Endothelial cell of umbilical vein (primary cell): ENCODE results near the gene SLC5A4. TPM values are rescaled to one million over a fixed set of nuclear protein-coding genes. Genes with fewer than 3 reads are reported as not detected.

ENCODE experiments used
- BruUV-seq: library from RNA; stranded (reverse); fragments of 400-500 nt; replicated peaks from 2 replicates; lab custom pipeline; 2021; lab: Mats Ljungman, UMichigan
- CTCF ChIA-PET: fragments of 300-600, 350-600 bp; sonication (Branson Sonifier 250); formaldehyde crosslinking; loops from one replicate; lab custom pipeline; 2021; ENCODE audit warnings: antibody characterized with exemption, inconsistent platforms; lab: Charles Lee
- POLR2A ChIA-PET: fragments of 300-600, 350-600 bp; sonication (Branson Sonifier 250); formaldehyde crosslinking; loops from one replicate; lab custom pipeline; 2021; ENCODE audit warnings: antibody characterized with exemption, inconsistent platforms; lab: Charles Lee
- DNase-seq: peaks from one replicate; pipeline ENCODE4 v3.0.0-alpha.2; 2011; ENCODE audit warnings: low read depth, low spot score
- FAIRE-seq: peaks from 2 replicates; lab custom pipeline; 2011; peaks lifted over from hg19 to GRCh38; lab: Jason Lieb, UNC
- H2AFZ ChIP-seq: 2 replicates; pipeline ENCODE4 v1.6.0; 2012; ENCODE audit warnings: low read depth, low read length, control low read depth, inconsistent platforms
- H3K27ac ChIP-seq: 2 replicates; pipeline ENCODE4 v1.5.1; 2011; ENCODE audit warnings: low read depth, mild to moderate bottlenecking, control low read depth, low read length, moderate library complexity; ENCODE audit not compliant: insufficient read depth
- H3K27me3 ChIP-seq, 2 experiments: 2 replicates each; pipeline versions ENCODE4 v1.6.0 to v1.6.1; 2011; ENCODE audit warnings: low read length in 2 of 2, mixed read lengths in 1 of 2; ENCODE audit not compliant: control insufficient read depth in 2 of 2, insufficient read depth in 2 of 2
- H3K36me3 ChIP-seq, 2 experiments: 2 replicates in 1 of 2; 3 replicates in 1 of 2; pipeline ENCODE4 v1.5.1; 2011; ENCODE audit warnings: low read length in 2 of 2, mild to moderate bottlenecking in 1 of 2, moderate library complexity in 1 of 2; ENCODE audit not compliant: control insufficient read depth in 2 of 2, insufficient read depth in 2 of 2; ENCODE audit errors: extremely low read depth in 1 of 2
- H3K4me1 ChIP-seq: 3 replicates; pipeline ENCODE4 v1.5.1; 2011; ENCODE audit warnings: mild to moderate bottlenecking, low read length; ENCODE audit not compliant: control insufficient read depth, insufficient read depth; ENCODE audit errors: extremely low read depth
- H3K4me2 ChIP-seq: 2 replicates; pipeline ENCODE4 v1.6.1; 2011; ENCODE audit warnings: low read length, control low read depth, mixed read lengths; ENCODE audit not compliant: insufficient read depth
- H3K4me3 ChIP-seq, 3 experiments: fragments of 200-600 bp in 1 of 3; sonication (generic), shearing (Covaris generic) in 1 of 3; replicated peaks in 1 of 3; 2 replicates each; pipeline ENCODE4 v1.5.1; 2011 to 2016; ENCODE audit warnings: control low read depth in 3 of 3, low read length in 3 of 3, mild to moderate bottlenecking in 2 of 3, inconsistent platforms in 1 of 3, low read depth in 1 of 3, moderate library complexity in 1 of 3; ENCODE audit not compliant: insufficient read depth in 1 of 3
- H3K79me2 ChIP-seq: 2 replicates; pipeline ENCODE4 v1.6.0; 2012; ENCODE audit warnings: low read length, inconsistent platforms; ENCODE audit not compliant: control insufficient read depth, insufficient read depth
- H3K9ac ChIP-seq: replicated peaks from 2 replicates; pipeline ENCODE3; 2011; ENCODE audit warnings: low read length, control low read depth; ENCODE audit not compliant: insufficient read depth; ENCODE audit errors: extremely low read depth
- H3K9me1 ChIP-seq: replicated peaks from 3 replicates; pipeline ENCODE4 v1.6.0; 2011; ENCODE audit warnings: mild to moderate bottlenecking, low read length; ENCODE audit not compliant: control insufficient read depth, insufficient read depth; ENCODE audit errors: extremely low read depth
- H3K9me3 ChIP-seq: replicated peaks from 2 replicates; pipeline ENCODE4 v1.5.1; 2012; ENCODE audit warnings: low read length, inconsistent platforms; ENCODE audit not compliant: control insufficient read depth, insufficient read depth
- H4K20me1 ChIP-seq: replicated peaks from 2 replicates; pipeline ENCODE3; 2011; ENCODE audit warnings: mild to moderate bottlenecking, low read length; ENCODE audit not compliant: control insufficient read depth, insufficient read depth; ENCODE audit errors: extremely low read depth
- CTCF ChIP-seq, 2 donors: IDR thresholded peaks; 1 replicate in 1 of 2; 2 replicates in 1 of 2; pipeline ENCODE4 v1.5.1; 2011; ENCODE audit warnings: low read length in 2 of 2, mild to moderate bottlenecking in 2 of 2, moderate library complexity in 2 of 2, control low read depth in 1 of 2, inconsistent platforms in 1 of 2, low read depth in 1 of 2; ENCODE audit not compliant: insufficient read depth in 1 of 2; ENCODE audit errors: extremely low read depth in 1 of 2
- EZH2 ChIP-seq: IDR thresholded peaks from 2 replicates; pipeline ENCODE4 v1.6.1; 2012; ENCODE audit warnings: borderline replicate concordance, low read depth, mild to moderate bottlenecking, moderate library complexity, low read length, inconsistent platforms; ENCODE audit not compliant: severe bottlenecking
- FOS ChIP-seq: IDR thresholded peaks from 2 replicates; pipeline ENCODE4 v1.6.1; 2011; ENCODE audit warnings: mild to moderate bottlenecking, low read length, moderate library complexity, borderline replicate concordance; ENCODE audit not compliant: insufficient read depth
- GATA2 ChIP-seq: IDR thresholded peaks from 2 replicates; pipeline ENCODE4 v1.7.0; 2011; ENCODE audit warnings: low read depth, mild to moderate bottlenecking, moderate library complexity, mixed read lengths, low read length; ENCODE audit not compliant: insufficient read length, insufficient read depth
- JUN ChIP-seq: IDR thresholded peaks from 2 replicates; pipeline ENCODE4 v1.6.1; 2011; ENCODE audit warnings: borderline replicate concordance, low read depth; ENCODE audit not compliant: insufficient read length, insufficient read depth
- MAX ChIP-seq: IDR thresholded peaks from 2 replicates; pipeline ENCODE4 v1.6.1; 2011; ENCODE audit not compliant: insufficient read depth, insufficient read length
- MYC ChIP-seq: IDR thresholded peaks from one replicate; pipeline ENCODE4 v1.6.1; 2011; ENCODE audit warnings: mild to moderate bottlenecking, low read depth, low read length
- POLR2A ChIP-seq: IDR thresholded peaks from 2 replicates; pipeline ENCODE4 v1.6.1; 2012; ENCODE audit warnings: low read depth, mild to moderate bottlenecking, control low read depth, low read length
- POLR2AphosphoS5 ChIP-seq: IDR thresholded peaks from 2 replicates; pipeline ENCODE4 v1.6.1; 2012; ENCODE audit warnings: low read depth, mild to moderate bottlenecking, control low read depth, low read length, moderate library complexity; ENCODE audit not compliant: insufficient read depth
- dilution Hi-C: fragments of 300-500 bp; cut with MboI; formaldehyde crosslinking; loops from one replicate; pipeline ENCODE4 v1.15.0; 2019; ENCODE audit warnings: low sequenced_read_pairs; ENCODE audit not compliant: extremely low pct_ligation_motif_present
- intact Hi-C: fragments of 100-400 bp; cut with micrococcal nuclease; formaldehyde crosslinking; loops from one replicate; pipeline ENCODE4 v1.10.0; 2022
- polyA plus RNA-seq, 4 experiments: library from polyadenylated mRNA; depleted of rRNA in 3 of 4; stranded (reverse) in 3 of 4; unstranded in 1 of 4; fragments of >200 nt; gene quantifications; 2 replicates each; pipeline versions ENCODE4 v1.2.1 to v1.2.3, GENCODE V29; 2011 to 2012; ENCODE audit warnings: missing spikeins in 1 of 4
- total RNA-seq: library from RNA; stranded (reverse); gene quantifications from 2 replicates; pipeline ENCODE4 v1.2.3, GENCODE V29; 2021

The SLC5A4 gene
- total and polyA plus RNA-seq, 2 donors (not counting 3 experiments of a cell fraction or from before 2014, with no cell fraction given), result 1.5 to 2.8 TPM

DNA sequence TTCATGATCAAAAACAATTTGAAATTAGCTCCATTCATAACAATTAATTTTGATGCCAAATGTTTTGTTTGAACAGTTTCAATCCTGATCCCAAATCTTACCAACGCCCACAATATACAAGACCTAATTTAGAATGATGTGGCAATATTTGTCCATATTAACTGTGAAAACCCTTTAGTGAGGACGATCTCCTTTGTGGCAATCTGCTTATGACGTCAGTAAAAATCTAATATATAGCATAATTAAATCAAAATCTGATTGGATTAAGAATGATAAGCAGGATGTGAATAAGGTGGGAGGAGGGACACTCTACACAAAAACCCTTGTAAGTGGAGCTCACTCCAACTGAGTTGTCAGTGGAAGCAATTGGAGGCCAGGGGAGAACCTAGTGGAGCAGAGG, 11.9 kb upstream of the SLC5A4 start:
- no peaks in the 10 kb centered on the region for H3K27me3 ChIP-seq
- FAIRE-seq (no peak), DNase-seq (no peak)
- H3K4me1 ChIP-seq, result peaks cover 5% of the 10 kb centered on the region
- dilution Hi-C loops (no loop called here), intact Hi-C loops (loop anchor here (2.0 to 5.0 kb wide), 4 partner anchors 112 to 600 kb away; no protein-coding TSS in a partner anchor)
- H3K27ac ChIP-seq, result no peak overlapping the region
- no peak overlapping the region for H2AFZ ChIP-seq
- H3K36me3 ChIP-seq, result no peaks in the 10 kb centered on the region
- TF ChIP-seq MAX (no peak), JUN (no peak), GATA2 (no peak), MYC (no peak), POLR2A (no peak), POLR2AphosphoS5 (no peak), CTCF (IDR thresholded peaks at IDR 0.05; ENCODE audit: extremely low read depth in 1 of 2, insufficient read depth in 1 of 2, low read depth in 1 of 2, low read length in 2 of 2) (no peak), FOS (no peak), EZH2 (no peak)
- no peaks in the 10 kb centered on the region for H3K79me2 ChIP-seq
- H3K9me3 ChIP-seq, result no peaks in the 10 kb centered on the region
- no TSS peak for BruUV-seq
- no peak overlapping the region for H3K4me2 ChIP-seq
- no peak overlapping the region for H3K4me3 ChIP-seq
- no peaks in the 10 kb centered on the region for H4K20me1 ChIP-seq
- CTCF ChIA-PET, result interaction anchor here (0.8 to 3.5 kb wide), 12 partner anchors 9 to 601 kb away, joined by 3 to 43 read pairs (median 6); no protein-coding TSS in a partner anchor
- H3K9ac ChIP-seq, result no peak overlapping the region
- POLR2A ChIA-PET, result no interaction called here
- H3K9me1 ChIP-seq, result no peaks in the 10 kb centered on the region
